ENCODE data around the gene PLXNB2.

GRCh38 chr22:50262460-50262911 is 45.0 kb downstream of the PLXNB2 start:
- no peak for TF ChIP-seq CTCF (IDR thresholded peaks at IDR 0.05; ENCODE audit: low read length)
- TF ChIP-seq EZH2 (optimal IDR thresholded peaks at IDR 0.05; ENCODE audit: low read depth, low read length), result no peak
